22Rv1 (cell line): Measurements from ENCODE around the gene PDE4B.

Experiments
- H3K27ac ChIP-seq: fragments of 450-650 bp; 2 replicates; pipeline ENCODE4 v1.5.1; 2017
- ZFX ChIP-seq: fragments of 450-650 bp; IDR thresholded peaks from 2 replicates; pipeline ENCODE4 v1.6.1; 2017; ENCODE audit warnings: antibody characterized with exemption, borderline replicate concordance
- TF ChIP-seq, protein P1 (sequence below): fragments of 450-650 bp; IDR thresholded peaks from 2 replicates; pipeline ENCODE4 v1.5.1; 2017; ENCODE audit warnings: mild to moderate bottlenecking

PDE4B gene

DNA sequence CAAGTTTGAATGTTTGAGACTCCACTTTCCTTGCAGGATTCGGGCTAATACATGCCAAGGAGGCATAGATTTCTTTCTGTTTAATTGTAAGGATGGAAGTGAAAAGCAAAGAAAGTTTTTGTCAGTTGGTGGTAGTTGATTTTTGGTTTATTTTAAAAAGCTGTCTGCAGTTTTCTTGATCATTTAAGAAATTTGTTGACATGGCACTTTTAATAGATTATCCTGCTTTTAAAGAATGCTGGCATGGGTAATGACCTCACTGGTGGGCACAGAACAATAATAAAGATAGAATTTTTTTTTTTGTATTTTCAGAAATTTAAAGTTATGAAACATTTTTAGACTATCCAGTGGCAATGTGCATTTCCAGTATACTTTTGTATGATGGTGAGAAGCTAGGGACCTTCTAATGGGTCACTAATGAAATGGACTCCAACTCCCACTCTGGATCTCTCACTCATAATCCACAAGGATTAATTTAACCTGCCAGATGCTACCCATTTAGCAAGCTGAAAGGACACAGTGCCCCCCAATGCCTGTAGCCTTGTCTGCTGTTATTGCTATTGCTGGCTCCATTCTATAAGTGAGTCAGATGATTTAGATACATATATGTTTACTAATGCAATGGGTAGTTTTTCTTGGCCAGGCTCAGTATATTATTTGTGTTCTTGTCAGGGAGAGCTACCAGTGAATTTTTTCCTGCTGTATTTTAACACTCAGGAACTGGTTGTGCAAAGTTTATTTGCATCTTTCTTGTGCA lies 551.1 kb downstream of the PDE4B start:
- no peak for TF ChIP-seq ZFX
- TF ChIP-seq, protein P1, sequence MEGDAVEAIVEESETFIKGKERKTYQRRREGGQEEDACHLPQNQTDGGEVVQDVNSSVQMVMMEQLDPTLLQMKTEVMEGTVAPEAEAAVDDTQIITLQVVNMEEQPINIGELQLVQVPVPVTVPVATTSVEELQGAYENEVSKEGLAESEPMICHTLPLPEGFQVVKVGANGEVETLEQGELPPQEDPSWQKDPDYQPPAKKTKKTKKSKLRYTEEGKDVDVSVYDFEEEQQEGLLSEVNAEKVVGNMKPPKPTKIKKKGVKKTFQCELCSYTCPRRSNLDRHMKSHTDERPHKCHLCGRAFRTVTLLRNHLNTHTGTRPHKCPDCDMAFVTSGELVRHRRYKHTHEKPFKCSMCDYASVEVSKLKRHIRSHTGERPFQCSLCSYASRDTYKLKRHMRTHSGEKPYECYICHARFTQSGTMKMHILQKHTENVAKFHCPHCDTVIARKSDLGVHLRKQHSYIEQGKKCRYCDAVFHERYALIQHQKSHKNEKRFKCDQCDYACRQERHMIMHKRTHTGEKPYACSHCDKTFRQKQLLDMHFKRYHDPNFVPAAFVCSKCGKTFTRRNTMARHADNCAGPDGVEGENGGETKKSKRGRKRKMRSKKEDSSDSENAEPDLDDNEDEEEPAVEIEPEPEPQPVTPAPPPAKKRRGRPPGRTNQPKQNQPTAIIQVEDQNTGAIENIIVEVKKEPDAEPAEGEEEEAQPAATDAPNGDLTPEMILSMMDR = no peak
- H3K27ac ChIP-seq = no peak overlapping the region

DNA sequence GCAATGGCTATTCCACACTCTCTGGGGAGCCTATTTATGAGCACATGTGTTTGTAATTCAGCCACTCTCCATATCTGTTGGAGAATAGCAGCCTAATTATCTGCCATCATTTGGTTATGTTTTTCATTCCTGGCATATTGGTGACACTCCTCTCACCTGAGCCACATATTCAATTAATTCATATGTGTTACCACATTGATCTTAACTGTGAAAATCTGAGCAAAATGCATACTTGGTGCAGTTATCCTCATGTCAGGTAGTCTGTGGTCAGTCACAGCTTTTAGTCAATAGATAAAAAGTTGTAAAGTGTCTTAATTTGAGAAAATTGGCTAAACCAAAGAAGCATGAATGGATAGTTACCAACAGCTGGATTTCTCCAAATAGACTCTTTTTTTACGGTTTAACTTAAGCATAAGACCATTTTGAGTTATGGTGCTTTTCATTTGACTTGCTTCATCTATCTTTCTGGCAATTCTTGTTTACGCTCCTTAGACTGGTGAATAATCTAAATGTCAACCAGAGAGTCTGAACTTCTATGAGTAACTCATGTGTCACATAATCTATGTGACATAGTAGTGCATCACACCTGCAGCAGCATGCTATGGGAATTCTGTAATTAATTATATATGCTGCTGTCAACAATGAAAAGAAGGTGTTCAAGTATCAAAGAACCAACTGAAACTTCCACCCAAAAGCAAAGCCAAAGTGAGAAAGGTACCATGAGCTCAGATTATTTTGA lies 553.5 kb downstream of the PDE4B start:
- H3K27ac ChIP-seq = no peak overlapping the region
- TF ChIP-seq, protein P1 = no peak
- no peak for TF ChIP-seq ZFX

DNA sequence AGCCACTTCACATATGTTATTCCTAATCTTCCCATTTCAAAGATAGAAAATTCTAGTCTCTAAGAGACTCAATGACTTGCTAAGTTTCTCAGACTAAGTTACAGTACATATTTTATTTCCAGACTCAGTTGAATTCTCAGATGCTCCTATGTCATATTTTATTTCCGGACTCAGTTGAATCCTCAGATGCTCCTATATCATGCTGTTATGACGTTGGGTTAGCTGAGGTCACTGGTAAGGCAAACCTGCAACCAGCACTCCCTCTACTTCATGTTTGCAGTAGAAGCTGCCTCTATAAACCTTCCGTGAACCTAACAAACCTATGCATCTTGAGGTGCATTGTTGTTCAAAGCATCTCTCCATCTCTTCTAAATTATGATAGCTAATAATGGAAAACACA lies 554.2 kb downstream of the PDE4B start:
- no peak overlapping the region for H3K27ac ChIP-seq
- TF ChIP-seq ZFX = no peak
- TF ChIP-seq, protein P1 = no peak

DNA sequence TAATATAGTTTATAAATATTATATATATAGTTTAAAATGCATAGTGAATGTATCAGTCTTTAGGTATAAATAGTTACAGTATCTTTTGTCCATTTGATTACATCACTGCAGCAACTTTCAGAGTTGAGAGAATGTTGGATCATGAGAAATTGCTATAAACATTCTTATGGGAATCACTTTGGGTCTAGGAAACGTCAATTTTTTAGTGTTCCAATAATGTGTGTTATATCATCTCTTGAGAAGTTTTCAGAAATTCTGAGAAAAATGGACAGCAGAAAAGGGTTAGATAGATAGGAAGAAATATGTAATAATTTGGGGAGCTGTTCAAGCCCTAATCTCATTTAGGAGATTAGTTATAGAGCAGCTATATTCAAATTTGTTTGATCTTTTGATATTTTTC lies 556.1 kb downstream of the PDE4B start:
- TF ChIP-seq ZFX = no peak
- TF ChIP-seq, protein P1 = no peak
- H3K27ac ChIP-seq = no peak overlapping the region

DNA sequence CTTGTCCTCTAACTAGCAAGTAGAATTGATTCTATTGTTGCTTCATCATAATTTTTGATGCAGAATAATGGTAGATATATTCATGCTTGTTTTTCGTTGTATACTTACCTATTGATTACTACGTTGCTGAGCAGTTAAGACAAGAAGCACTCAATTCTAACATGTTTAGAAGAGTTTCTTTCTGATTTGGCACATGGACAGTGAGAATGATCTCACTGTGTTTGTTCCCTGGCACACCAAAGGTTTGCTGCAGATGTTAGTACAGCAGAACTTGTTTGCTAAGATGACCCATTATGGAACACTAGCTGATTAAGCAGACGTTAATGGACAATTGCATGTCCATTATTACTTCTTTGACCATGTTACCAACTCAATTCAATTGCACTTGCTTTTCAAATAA lies 556.5 kb downstream of the PDE4B start:
- H3K27ac ChIP-seq = no peak overlapping the region
- no peak for TF ChIP-seq ZFX
- TF ChIP-seq, protein P1 = no peak

DNA sequence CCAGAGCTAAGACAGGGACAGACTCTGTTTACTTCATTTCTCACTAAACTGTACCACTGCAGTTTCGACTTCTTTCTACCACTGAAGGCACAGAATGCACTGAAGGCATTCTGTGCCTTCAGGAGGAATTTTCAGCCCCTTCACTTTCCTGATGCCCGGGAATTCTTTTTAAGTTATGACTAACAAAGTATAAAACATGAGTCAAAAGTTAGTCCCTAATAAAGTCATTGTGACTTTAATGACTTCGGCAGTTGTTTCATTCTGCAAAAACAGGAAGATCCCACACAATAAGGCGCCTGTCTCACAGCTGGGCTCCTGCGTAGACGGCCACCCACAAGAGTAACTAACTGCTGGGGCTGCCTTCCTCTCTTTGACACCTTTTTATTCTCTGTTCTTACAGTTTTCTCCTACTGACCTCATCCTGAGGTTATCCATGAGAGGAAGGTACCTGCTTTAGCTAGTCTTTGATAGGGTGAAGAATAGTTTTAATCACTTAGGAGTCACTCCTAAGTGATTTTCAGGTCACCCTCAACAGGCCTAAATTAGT lies 557.4 kb downstream of the PDE4B start:
- TF ChIP-seq, protein P1 = no peak
- TF ChIP-seq ZFX = no peak
- no peak overlapping the region for H3K27ac ChIP-seq

DNA sequence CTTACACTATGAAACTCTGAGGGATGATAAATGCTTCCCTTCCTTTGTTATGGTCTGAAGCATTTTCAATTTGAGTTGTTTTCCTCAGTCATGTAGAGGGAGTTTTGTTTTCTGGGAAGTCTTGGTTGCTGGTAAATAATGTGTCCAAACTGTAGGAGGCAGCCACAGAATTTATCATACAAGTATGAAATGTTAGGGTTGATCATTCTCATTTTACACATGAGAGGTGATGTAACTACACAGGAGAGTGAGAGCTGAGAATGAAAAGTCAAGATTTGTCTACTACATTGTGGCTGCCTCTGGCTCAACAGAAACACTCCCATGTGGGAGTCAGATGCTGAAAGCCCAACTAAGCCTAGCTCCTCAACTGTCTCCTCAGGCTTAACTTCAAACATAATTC lies 558.8 kb downstream of the PDE4B start:
- TF ChIP-seq, protein P1 = no peak
- no peak for TF ChIP-seq ZFX
- H3K27ac ChIP-seq = no peak overlapping the region
